ENCODE data around the gene TNP1. TPM values are rescaled to one million over a fixed set of nuclear protein-coding genes. Genes with fewer than 3 reads are reported as not detected.

The TNP1 gene
- polyA plus RNA-seq, 1 experiment: not detected

GRCh38 chr2:216888887-216889622, 29.2 kb upstream of the TNP1 start:
- peaks cover 1% of the 10 kb centered on the region; the same call in 1 of the 2 replicates for H3K27me3 ChIP-seq (ENCODE audit: control insufficient read depth, insufficient read depth, low read length)
- H3K36me3 ChIP-seq (ENCODE audit: control insufficient read depth, insufficient read depth, low read length): no peaks in the 10 kb centered on the region
- DNase-seq (ENCODE audit: low read depth): no peak
- ChIA-PET POLR2A (no interaction called here), CTCF (no interaction called here)
- no peak overlapping the region for H3K4me3 ChIP-seq (ENCODE audit: low read depth, low read length)
- TF ChIP-seq CTCF (IDR thresholded peaks at IDR 0.05; ENCODE audit: insufficient read depth, low read depth, low read length): no peak

GRCh38 chr2:216888081-216888480, 28.2 kb upstream of the TNP1 start:
- Histone ChIP-seq H3K4me3 (ENCODE audit: low read depth, low read length) (no peak overlapping the region), H3K27me3 (ENCODE audit: control insufficient read depth, insufficient read depth, low read length) (no peaks in the 10 kb centered on the region), H3K36me3 (ENCODE audit: control insufficient read depth, insufficient read depth, low read length) (no peaks in the 10 kb centered on the region)
- DNase-seq (ENCODE audit: low read depth): no peak
- TF ChIP-seq CTCF (IDR thresholded peaks at IDR 0.05; ENCODE audit: insufficient read depth, low read depth, low read length): no peak
- CTCF ChIA-PET: interaction anchor here (2.5 kb wide), 1 partner anchor 10 kb away, joined by 9 read pairs; no protein-coding TSS in a partner anchor
- POLR2A ChIA-PET: no interaction called here

- ChIA-PET POLR2A (no interaction called here), CTCF (interaction anchor here (0.6 to 2.5 kb wide), 2 partner anchors 9 to 19 kb away, joined by 3 to 9 read pairs; no protein-coding TSS in a partner anchor)
- TF ChIP-seq CTCF (IDR thresholded peaks at IDR 0.05; ENCODE audit: insufficient read depth, low read depth, low read length): no peak
- Histone ChIP-seq H3K27me3 (ENCODE audit: control insufficient read depth, insufficient read depth, low read length) (no peaks in the 10 kb centered on the region), H3K4me3 (ENCODE audit: low read depth, low read length) (no peak overlapping the region), H3K36me3 (ENCODE audit: control insufficient read depth, insufficient read depth, low read length) (no peaks in the 10 kb centered on the region)
- no peak for DNase-seq (ENCODE audit: low read depth)
These were observed 27.3 kb upstream of the TNP1 start for GRCh38 chr2:216887138-216887537.

- CTCF ChIA-PET: no interaction called here
These were observed 25.3 kb upstream of the TNP1 start for GRCh38 chr2:216885117-216885553.

More at GRCh38 chr2:216885117-216885553, 25.3 kb upstream of the TNP1 start:
- Histone ChIP-seq H3K27me3 (ENCODE audit: control insufficient read depth, insufficient read depth, low read length) (no peaks in the 10 kb centered on the region), H3K4me3 (ENCODE audit: low read depth, low read length) (no peak overlapping the region), H3K36me3 (ENCODE audit: control insufficient read depth, insufficient read depth, low read length) (no peaks in the 10 kb centered on the region)
- DNase-seq (ENCODE audit: low read depth): no peak
- POLR2A ChIA-PET: interaction anchor here (0.6 kb wide), 1 partner anchor 55 kb away, joined by 3 read pairs; no protein-coding TSS in a partner anchor
- no peak for TF ChIP-seq CTCF (IDR thresholded peaks at IDR 0.05; ENCODE audit: insufficient read depth, low read depth, low read length)
